ENCODE data around the gene SLC2A1. TPM values are rescaled to one million over a fixed set of nuclear protein-coding genes. Genes with fewer than 3 reads are reported as not detected.

The SLC2A1 gene
- total and polyA plus RNA-seq, 9 of the 15 experiments (the other 6 are each of a cell fraction or from before 2014, with no cell fraction given) = 12.6 to 153 (median 48.0) TPM

GRCh38 chr1:42924851-42925760 is 33.6 kb downstream of the SLC2A1 start (continued):
- TF ChIP-seq FOXP4 (CRISPR knock-in tag; IDR thresholded peaks at IDR 0.05; ENCODE audit: borderline replicate concordance) (no peak), TFAM (CRISPR knock-in tag; conservative IDR thresholded peaks at IDR 0.05) (no peak), STAT5A (IDR thresholded peaks at IDR 0.05; ENCODE audit: borderline replicate concordance, low read length) (peak; percentile 69), SOX6 (IDR thresholded peaks at IDR 0.05) (peak; percentile 55; the same call in 1 of the 2 replicates), BCLAF1 (IDR thresholded peaks at IDR 0.05; ENCODE audit: borderline replicate concordance in 1 of 2, control insufficient read depth in 1 of 2, low read depth in 2 of 2, low read length in 1 of 2) (0 out of 4 replicates have a peak, but pooled peaks of 1 of the 2 experiments have one; percentile 17), POLR2AphosphoS2 (IDR thresholded peaks at IDR 0.05; ENCODE audit: low read length) (peak; percentile 93), EP300 (IDR thresholded peaks at IDR 0.05; ENCODE audit: low read length) (peak; percentile 87; the same call in 1 of the 2 replicates), FOXK2 (conservative IDR thresholded peaks at IDR 0.05 in 1 of 2, IDR thresholded peaks at IDR 0.05 in 1 of 2; ENCODE audit: low read depth in 2 of 2) (peak; percentile 31 to 57; a peak in 1 of 4 replicates), HBP1 (CRISPR knock-in tag; IDR thresholded peaks at IDR 0.05) (no peak), KLF10 (CRISPR knock-in tag; IDR thresholded peaks at IDR 0.05) (no peak), EWSR1 (IDR thresholded peaks at IDR 0.05; ENCODE audit: borderline replicate concordance, low read depth, partially characterized antibody) (no peak), SRSF7 (optimal IDR thresholded peaks at IDR 0.05; ENCODE audit: low read depth, low read length) (no peak), TAF1 (IDR thresholded peaks at IDR 0.05; ENCODE audit: control insufficient read depth, extremely low read depth, insufficient read depth, low read length, severe bottlenecking) (no peak), HNRNPH1 (optimal IDR thresholded peaks at IDR 0.05; ENCODE audit: low read depth, low read length) (no peak), CBFB (CRISPR knock-in tag; IDR thresholded peaks at IDR 0.05) (no peak), ZNF584 (CRISPR knock-in tag; IDR thresholded peaks at IDR 0.05; ENCODE audit: low read depth) (no peak), ZBTB49 (CRISPR knock-in tag; IDR thresholded peaks at IDR 0.05; ENCODE audit: borderline replicate concordance) (no peak)
